Measurements from ENCODE around the gene ZDHHC15.
"Not testable (repeated sequence)": the region's sequence is repeated elsewhere in the genome, so short reads cannot be mapped to it uniquely, and the experiment has no call there.

Gene ZDHHC15, protein sequence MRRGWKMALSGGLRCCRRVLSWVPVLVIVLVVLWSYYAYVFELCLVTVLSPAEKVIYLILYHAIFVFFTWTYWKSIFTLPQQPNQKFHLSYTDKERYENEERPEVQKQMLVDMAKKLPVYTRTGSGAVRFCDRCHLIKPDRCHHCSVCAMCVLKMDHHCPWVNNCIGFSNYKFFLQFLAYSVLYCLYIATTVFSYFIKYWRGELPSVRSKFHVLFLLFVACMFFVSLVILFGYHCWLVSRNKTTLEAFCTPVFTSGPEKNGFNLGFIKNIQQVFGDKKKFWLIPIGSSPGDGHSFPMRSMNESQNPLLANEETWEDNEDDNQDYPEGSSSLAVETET

DNA sequence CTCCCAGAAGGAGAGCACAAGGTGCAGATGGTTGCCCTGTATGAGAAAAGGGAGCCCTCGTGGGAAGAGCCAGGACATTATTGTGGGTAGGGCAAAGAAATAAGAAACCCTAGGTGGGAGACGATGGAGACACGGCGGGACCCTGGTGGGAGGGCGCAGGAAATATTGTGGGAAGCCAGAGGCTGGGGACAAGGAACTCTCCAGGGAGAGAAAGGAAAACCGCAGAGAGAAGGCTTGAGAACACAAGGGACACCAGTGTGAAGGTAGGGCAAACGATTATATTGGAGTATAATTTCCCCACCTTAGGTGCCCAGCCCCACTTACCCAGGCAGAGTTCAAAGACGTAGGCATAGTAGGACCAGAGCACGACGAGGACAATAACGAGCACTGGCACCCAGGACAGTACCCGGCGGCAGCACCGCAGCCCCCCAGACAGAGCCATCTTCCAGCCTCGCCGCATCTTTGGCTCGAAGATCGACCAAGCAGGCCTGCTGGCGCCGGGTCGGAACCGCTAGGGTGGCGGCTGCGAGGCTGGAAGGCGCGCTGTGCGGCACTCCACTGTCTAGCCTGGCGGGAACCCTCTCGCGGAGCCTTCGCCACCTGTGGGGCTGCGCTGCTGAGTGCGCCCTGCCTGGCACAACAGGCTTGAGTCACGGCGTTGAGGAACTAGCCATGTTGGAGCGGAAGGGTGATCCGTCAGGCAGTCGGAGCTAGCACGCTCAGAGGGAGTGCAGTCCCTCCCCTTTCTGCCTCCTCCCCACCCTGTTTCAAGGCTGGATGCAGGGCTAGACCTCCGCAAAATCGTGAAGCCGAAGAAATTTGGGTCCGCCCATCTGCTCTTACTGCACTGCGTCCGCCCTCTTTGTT lies at the start of gene ZDHHC15:
Gene ZDHHC15 (minus strand): TSS at position 473 of the 867 bp plus-strand sequence. CDS start 13 bp downstream, at position 460.
- no peak for DNase-seq (ENCODE audit: insufficient read length, low spot score)

DNA sequence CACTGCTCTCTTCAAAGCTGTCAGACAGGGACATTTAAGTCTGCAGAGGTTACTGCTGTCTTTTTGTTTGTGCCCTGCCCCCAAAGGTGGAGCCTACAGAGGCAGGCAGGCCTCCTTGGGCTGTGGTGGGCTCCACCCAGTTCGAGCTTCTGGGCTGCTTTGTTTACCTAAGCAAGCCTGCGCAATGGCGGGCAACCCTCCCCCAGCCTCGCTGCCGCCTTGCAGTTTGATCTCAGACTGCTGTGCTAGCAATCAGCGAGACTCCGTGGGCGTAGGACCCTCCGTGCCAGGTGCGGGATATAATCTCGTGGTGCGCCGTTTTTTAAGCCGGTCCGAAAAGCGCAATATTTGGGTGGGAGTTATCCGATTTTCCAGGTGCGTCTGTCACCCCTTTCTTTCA lies 37.7 kb upstream of the ZDHHC15 start:
- not testable (repeated sequence) for DNase-seq (ENCODE audit: insufficient read length, low spot score); FAIRE-seq

More for the DNA sequence above, at the start of gene ZDHHC15:
- no peak for FAIRE-seq

DNA sequence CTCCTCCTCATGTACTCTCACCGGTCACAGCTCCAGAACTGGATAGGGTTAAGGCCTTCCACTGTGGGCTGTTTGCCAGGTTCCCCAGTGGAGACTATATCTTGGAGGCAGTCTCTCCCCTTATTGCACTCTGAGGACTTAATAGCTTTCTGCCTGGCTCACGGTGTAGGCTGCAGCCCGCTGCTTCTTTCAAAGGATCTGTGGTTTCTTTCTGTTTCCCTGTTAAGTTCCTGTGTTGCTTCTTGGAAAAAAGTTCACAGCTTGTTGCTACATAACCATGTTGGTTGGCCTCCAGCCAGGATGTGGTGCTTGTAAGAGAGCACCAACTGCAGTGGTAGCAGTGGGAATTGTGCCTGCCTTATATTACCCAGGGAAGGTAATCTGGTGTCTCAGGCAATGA lies 24.9 kb upstream of the ZDHHC15 start:
- FAIRE-seq (no peak), DNase-seq (ENCODE audit: insufficient read length, low spot score) (no peak)

DNA sequence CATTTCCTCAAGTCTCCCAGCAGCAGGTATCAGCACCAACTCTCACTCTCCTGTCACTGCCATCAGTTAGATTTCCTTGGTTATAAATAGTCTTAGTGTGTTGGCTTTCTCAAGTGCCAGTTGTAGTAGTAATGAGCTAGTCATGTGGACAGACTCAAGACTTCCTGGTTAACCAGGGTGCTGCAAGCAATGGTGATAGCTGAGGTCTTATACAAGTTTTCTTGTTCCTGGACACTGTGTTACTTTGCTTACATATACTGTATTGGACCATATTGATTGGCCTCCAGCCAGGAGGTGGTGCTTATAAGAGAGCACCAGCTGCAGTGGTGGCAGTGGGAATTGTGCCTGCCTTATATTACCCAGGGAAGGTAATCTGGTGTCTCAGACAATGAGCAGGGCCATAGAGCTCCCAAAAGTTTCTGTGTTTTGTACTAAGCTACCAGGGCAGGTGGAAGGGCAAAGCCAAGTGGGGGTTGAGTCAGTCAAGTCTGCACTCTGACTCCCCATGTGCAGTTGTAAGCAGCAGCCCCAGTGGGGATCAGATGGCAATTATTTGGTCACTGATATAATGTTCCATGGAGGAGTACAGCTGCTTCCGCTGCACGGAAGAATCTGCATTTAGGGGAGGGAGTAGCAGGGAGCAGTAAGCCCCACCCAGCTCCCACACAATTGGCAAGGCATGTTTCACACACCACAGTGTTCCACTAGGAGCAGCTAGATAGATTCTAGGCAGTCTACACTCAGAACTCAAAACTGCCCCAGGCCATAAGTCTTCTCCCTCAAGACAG lies 24.1 kb upstream of the ZDHHC15 start:
- DNase-seq (ENCODE audit: insufficient read length, low spot score) (no peak), FAIRE-seq (no peak)

DNA sequence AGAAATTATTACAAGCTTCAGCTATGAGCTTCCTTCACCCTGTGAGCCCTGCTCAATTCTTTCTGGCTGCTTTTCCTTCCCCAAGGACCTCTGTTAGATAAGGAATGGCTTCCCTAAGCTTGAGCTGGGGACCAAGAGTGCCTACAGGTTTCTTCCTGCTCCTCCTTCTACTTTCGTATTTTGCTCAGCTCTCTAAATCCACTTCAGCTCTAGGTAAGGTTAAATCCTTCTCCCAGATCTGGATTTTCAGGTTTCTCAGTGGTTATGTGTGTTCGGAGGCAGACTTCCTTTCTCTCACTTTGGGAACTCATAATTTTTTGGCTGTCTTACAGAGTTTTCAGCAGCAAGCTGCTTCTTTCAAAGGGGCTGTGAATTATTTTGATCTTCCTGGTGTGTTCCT lies 21.9 kb upstream of the ZDHHC15 start:
- DNase-seq (ENCODE audit: insufficient read length, low spot score) (no peak), FAIRE-seq (no peak)

DNA sequence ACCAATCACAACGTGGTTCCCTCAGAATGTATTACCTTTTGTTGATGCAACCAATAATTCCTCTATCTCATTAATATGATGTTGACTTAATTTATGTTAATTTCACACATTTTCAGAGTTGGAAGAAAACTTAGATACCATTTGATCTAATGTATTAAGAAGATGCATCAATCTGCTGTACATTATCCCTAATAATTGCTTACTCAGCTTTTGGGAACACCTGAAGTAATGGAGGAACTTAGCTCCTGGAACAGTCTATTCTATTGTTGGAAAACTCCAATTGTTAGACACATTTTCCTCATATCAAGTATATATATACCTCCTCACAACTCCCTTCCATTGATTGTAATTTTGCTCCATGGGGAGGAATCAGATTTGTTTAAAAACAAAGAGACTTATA lies 38.9 kb downstream of the ZDHHC15 start:
- no peak for DNase-seq (ENCODE audit: insufficient read length, low spot score)
- FAIRE-seq: no peak

DNA sequence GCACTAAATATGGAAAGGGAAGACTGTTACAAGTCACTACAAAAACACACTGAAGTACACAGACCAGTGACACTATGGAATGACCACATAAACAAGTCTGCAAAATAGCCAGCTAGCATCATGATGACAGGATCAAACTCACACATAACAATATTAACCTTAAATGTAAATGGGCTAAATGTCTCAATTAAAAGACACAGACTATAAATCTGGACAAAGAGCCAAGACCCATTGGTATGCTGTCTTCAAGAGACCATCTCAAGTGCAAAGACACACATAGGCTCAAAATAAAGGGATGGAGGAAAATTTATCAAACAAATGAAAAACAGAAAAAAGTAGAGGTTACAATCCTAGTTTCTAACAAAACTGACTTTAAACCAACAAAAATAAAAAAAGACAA lies 61.1 kb downstream of the ZDHHC15 start:
- DNase-seq (ENCODE audit: insufficient read length, low spot score); FAIRE-seq: not testable (repeated sequence)

DNA sequence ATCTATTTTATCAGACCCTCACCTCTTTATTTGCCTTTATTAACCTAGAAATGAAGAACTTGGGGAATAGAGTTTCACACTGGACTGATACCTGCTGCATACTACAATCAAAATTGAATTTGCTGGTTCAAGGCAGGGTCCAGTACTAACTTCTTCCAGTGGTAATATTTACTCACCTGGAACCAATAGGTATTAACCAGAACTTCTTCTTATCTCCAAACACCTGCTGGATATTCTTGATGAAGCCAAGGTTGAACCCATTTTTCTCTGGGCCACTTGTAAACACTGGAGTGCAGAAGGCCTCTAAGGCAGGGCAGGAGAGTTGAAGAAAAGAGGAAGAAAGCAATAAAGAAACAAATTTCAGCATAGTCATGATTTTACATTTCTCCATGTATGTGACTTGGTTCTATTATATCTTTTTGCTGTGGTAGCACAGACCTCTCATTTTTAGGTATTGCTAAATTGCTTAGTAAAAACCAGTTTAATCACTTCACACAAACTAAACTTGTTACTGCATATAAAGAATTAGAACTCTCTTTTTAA lies 101.1 kb downstream of the ZDHHC15 start:
- DNase-seq (ENCODE audit: insufficient read length, low spot score) (no peak), FAIRE-seq (no peak)

DNA sequence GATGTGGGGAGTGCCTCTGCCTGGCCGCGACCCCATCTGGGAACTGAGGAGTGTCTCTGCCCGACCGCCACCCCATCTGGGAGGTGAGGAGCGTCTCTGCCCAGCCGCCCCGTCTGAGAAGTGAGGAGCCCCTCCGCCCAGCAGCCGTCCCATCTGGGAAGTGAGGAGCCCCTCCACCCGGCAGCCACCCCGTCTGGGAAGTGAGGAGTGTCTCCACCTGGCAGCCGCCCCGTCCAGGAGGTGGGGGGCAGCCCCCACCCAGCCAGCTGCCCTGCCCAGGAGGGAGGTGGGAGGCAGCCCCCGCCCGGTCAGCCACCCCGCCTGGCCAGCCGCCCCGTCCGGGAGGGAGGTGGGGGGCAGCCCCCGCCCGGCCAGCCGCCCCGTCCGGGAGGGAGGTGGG lies 115.7 kb downstream of the ZDHHC15 start:
- not testable (repeated sequence) for FAIRE-seq; DNase-seq (ENCODE audit: insufficient read length, low spot score)

DNA sequence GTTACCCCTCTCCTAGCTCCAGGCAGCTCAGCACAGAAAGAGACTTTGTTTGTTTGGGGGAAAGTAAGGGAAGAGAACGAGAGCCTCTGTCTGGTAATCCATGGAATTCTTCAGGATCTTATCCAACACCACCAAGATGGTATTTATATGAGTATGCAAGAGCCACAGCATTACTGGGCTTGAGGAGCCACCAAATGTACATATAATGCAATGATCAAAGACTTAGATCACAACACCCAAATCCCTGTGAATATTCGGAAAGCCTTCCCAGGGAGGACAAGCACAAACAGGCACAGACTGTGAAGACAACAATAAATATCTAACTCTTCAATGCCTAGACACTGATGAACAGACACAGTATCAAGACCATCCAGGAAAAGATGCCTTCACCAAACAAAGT lies 132.4 kb downstream of the ZDHHC15 start:
- FAIRE-seq: no peak
- no peak for DNase-seq (ENCODE audit: insufficient read length, low spot score)

DNA sequence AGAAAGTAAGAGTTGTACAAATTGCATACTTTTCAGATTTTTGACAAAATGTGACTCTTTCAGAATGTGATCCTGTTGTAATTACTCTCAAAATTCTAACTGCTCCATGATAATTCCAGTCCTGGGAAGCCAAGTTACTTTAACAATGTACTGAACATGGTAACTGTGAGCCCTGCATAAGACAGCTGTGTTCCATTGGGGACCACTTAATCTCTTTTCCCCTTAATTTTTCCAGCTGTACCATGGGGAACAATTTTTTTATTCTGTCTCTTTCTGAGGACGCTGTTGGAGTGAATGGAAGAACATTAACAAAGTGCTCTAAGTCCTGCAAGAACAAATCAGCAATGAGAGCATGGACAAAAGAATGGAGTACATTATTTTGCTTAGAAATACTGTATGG lies 153.1 kb downstream of the ZDHHC15 start:
- FAIRE-seq: no peak
- no peak for DNase-seq (ENCODE audit: insufficient read length, low spot score)

DNA sequence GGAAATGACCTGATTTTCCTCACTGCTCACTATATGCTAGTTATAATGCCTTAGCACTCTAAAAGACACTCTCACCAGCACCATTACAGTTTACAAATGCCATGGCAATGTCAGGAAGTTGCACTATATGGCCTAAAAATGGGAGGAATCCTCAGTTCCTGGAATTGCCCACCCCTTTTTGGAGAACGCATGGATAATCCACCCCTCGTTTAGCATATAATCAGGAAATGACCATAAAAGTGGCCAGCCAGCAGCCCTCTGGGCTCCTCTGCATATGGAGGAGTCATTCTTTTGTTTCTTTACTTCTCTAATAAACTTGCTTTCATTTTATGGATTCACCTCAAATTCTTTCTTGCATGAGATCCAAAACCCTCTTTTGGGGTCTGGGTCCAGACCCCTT lies 156.0 kb downstream of the ZDHHC15 start:
- FAIRE-seq: no peak
- DNase-seq (ENCODE audit: insufficient read length, low spot score): no peak

DNA sequence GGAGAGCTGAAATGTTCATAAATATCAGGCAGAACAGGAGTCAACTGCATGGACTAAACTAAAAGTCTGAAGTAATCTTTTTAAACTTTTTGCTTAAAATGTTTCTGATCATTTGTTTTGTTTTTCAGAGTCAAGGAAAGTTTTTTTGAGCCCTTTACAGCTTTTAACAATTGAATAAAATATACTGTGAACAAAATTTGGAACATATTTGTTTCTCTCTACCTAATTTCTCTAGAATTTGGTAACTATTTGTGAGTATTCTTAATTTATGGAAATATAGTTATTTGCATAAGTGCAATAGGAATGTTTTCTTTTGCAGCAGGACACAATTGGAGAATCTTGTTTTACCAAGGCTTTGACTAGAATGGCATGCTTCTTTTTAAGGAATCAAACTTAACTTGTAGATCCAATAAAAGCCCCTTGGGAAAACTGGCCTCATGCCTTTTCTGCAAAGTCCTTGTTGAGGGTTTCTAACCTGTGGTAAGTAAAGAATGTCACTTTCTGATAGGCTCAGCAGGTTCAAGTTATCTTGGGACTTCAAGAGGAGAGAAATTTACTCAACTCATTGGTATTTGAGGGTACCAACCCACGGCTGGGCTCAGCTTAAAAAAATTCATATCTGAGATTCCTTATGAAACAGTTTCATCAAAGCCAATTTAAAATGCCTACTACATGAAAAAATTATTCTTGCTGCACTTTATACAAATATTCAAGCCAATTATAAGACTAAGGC lies 157.4 kb downstream of the ZDHHC15 start:
- DNase-seq (ENCODE audit: insufficient read length, low spot score) (no peak), FAIRE-seq (no peak)

DNA sequence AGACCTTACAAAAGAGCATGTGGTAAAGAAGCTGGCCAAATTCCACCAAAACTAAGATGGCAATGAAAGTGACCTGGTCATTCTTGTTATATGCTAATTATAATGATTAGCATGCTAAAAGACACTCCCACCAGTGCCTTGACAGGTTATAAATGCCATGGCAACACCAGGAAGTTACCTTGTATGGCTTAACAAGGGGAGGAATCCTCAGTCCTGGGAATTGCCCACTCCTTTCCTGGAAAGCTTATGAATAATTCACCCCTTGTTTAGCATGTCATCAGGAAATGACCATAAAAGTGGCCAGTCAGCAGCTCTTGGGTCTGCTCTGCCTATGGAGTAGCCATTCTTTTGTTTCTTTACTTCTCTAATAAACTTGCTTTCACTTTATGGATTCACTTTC lies 161.0 kb downstream of the ZDHHC15 start:
- DNase-seq (ENCODE audit: insufficient read length, low spot score) (no peak), FAIRE-seq (no peak)

DNA sequence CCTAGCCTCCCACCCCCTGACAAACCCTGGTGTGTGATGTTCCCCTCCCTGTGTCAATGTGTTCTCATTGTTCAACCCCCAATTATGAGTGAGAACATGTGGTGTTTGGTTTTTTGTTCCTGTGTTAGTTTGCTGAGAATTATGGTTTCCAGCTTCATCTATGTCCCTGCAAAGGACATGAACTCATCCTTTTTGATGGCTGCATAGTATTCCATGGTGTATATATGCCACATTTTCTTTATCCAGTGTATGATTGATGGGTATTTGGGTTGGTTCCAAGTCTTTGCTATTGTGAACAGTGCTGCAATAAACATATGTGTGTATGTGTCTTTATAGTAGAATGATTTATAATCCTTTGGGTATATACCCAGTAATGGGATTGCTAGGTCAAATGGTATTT lies 174.2 kb downstream of the ZDHHC15 start:
- FAIRE-seq; DNase-seq (ENCODE audit: insufficient read length, low spot score): not testable (repeated sequence)

DNA sequence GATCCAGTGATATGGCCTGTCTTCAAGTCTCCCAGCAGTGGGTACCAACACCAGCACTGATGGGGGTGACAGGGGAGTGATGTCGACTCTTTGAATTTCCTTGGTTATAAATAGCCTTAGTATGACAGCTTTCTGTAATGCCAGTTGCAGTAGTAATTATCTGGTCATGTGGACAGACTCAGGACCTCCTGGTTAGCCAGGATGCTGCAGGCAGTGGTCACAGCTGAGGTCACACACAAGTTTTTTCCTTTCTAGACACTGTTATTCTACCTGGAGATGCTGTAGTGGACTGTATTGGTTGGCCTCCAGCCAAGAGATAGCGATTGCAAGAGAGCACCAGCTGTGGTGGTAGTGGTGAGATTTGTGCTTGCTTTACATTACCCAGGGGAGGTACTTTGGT lies 185.3 kb downstream of the ZDHHC15 start:
- no peak for DNase-seq (ENCODE audit: insufficient read length, low spot score)
- FAIRE-seq: no peak

DNA sequence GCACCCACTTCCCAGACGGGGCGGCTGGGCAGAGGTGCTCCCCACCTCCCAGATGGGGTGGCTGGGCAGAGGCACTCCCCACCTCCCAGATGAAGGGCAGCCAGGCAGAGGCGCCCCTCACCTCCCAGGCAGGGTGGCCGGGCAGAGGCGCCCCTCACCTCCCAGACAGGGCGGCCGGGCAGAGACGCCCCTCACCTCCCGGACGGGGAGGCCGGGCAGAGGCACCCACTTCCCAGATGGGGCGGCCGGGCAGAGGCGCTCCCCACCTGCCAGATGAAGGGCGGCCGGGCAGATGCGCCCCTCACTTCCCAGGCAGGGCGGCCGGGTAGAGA lies 187.7 kb downstream of the ZDHHC15 start:
- no peak for FAIRE-seq

DNA sequence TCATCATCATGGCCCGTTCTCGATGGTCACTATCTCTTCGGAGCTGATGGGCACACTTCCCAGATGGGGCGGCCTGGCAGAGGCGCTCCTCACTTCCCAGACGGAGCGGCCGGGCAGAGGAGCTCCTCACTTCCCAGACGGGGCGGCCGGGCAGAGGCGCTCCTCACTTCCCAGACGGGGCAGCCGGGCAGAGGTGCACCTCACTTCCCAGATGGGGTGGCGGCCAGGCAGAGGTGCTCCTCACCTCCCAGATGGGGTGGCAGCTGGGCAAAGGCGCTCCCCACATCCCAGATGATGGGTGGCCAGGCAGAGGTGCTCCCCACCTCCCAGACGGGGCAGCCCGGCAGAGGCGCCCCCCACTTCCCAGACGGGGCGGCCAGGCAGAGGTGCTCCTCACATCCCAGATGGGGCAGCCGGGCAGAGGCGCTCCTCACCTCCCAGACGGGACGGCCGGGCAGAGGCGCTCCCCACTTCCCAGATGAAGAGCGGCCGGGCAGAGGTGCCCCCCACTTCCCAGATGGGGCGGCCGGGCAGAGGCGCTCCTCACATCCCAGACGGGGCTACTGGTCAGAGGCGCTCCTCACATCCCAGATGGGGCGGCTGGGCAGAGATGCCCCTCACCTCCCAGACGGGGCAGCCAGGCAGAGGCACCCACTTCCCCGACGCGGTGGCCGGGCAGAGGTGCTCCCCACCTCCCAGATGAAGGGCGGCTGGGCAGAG lies 188.3 kb downstream of the ZDHHC15 start:
- not testable (repeated sequence) for FAIRE-seq; DNase-seq (ENCODE audit: insufficient read length, low spot score)

More for the DNA sequence above, 187.7 kb downstream of the ZDHHC15 start:
- no peak for DNase-seq (ENCODE audit: insufficient read length, low spot score)

DNA sequence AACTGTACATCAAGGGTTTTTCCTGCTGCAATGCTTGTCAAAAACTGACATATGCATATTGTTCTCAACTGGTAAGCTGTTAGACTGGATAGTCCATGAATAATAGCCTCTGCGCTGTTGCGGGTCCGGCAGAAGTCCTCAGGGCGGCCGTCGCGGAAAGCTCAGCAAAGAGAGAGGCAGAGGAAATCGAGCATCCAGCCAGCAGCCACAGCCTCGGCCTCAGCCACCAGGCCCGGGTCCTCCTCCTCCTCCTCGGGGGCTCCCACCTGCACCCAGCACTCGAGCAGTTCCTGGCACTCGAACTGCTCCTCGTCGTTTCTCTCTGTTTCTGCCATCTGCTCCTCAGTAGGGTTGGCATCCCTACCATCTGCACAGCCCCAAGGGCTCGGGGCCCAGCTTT lies 195.2 kb downstream of the ZDHHC15 start:
- DNase-seq (ENCODE audit: insufficient read length, low spot score) (no peak), FAIRE-seq (no peak)

Measured in GM19239 (cell line).